Caco-2 (cell line): Measurements from ENCODE around the gene CNTNAP5. TPM values are rescaled to one million over a fixed set of nuclear protein-coding genes. Genes with fewer than 3 reads are reported as not detected.

Source experiments
- BruUV-seq: library from RNA; stranded (reverse); fragments of 400-500 nt; replicated peaks from 2 replicates; lab custom pipeline; 2021; lab: Mats Ljungman, UMichigan
- CTCF ChIA-PET: fragments of 300-600 bp; sonication (Branson Sonifier 250); formaldehyde crosslinking; loops from one replicate; lab custom pipeline; 2022; ENCODE audit warnings: antibody characterized with exemption; lab: Charles Lee
- POLR2A ChIA-PET: fragments of 300-600 bp; sonication (Branson Sonifier 250); formaldehyde crosslinking; loops from one replicate; lab custom pipeline; 2022; ENCODE audit warnings: antibody characterized with exemption; lab: Charles Lee
- DNase-seq, 2 experiments: peaks; one replicate each; pipeline versions ENCODE4 v3.0.0 to v3.0.0-alpha.2; 2020 to 2022
- H3K27me3 ChIP-seq: replicated peaks from 2 replicates; pipeline ENCODE4 v1.6.0; 2011; ENCODE audit warnings: low read length; ENCODE audit not compliant: control insufficient read depth, insufficient read depth
- H3K36me3 ChIP-seq: 2 replicates; pipeline ENCODE4 v1.5.1; 2011; ENCODE audit warnings: low read length; ENCODE audit not compliant: control insufficient read depth, insufficient read depth
- H3K4me1 ChIP-seq: fragments of 250-450 bp; sonication (Bioruptor Pico); 2 replicates; pipeline ENCODE4 v1.5.1; 2020; ENCODE audit warnings: mild to moderate bottlenecking
- H3K4me3 ChIP-seq: 2 replicates; pipeline ENCODE4 v1.5.1; 2011; ENCODE audit warnings: low read depth, mild to moderate bottlenecking, control low read depth, low read length
- H3K9me3 ChIP-seq: fragments of 250-450 bp; sonication (Bioruptor Pico); 2 replicates; pipeline ENCODE4 v1.5.1; 2020; ENCODE audit warnings: mild to moderate bottlenecking, moderate library complexity
- H3K27ac Mint-ChIP-seq: one replicate; pipeline ENCODE4 v1.8.0; 2022; ENCODE audit warnings: mixed read lengths; ENCODE audit not compliant: unreplicated experiment
- H3K27me3 Mint-ChIP-seq: one replicate; pipeline ENCODE4 v1.8.0; 2022; ENCODE audit warnings: mixed read lengths; ENCODE audit not compliant: insufficient read depth, unreplicated experiment
- H3K36me3 Mint-ChIP-seq: one replicate; pipeline ENCODE4 v1.8.0; 2022; ENCODE audit warnings: mild to moderate bottlenecking, mixed read lengths; ENCODE audit not compliant: insufficient read depth, unreplicated experiment
- H3K4me1 Mint-ChIP-seq: one replicate; pipeline ENCODE4 v1.8.0; 2022; ENCODE audit warnings: low read depth, mixed read lengths; ENCODE audit not compliant: unreplicated experiment
- H3K4me3 Mint-ChIP-seq: one replicate; pipeline ENCODE4 v1.8.0; 2022; ENCODE audit warnings: mild to moderate bottlenecking, moderate library complexity, mixed read lengths; ENCODE audit not compliant: unreplicated experiment
- H3K9me3 Mint-ChIP-seq: one replicate; pipeline ENCODE4 v1.8.0; 2022; ENCODE audit warnings: mixed read lengths; ENCODE audit not compliant: unreplicated experiment
- intact Hi-C: fragments of 100-400 bp; cut with micrococcal nuclease; formaldehyde crosslinking; loops from one replicate; pipeline ENCODE4 v1.10.0; 2022; ENCODE audit not compliant: unreplicated experiment
- total RNA-seq: library from RNA; stranded (reverse); gene quantifications from 2 replicates; pipeline ENCODE4 v1.2.3, GENCODE V29; 2022
- TF ChIP-seq, protein P1 (sequence below), 2 experiments: fragments of 200-600 bp in 1 of 2; IDR thresholded peaks; 1 replicate in 1 of 2; 2 replicates in 1 of 2; pipeline versions ENCODE4 v1.5.1 to v1.8.0; 2011 to 2022; ENCODE audit warnings: antibody characterized with exemption in 1 of 2, control low read depth in 1 of 2, inconsistent platforms in 1 of 2, low read depth in 1 of 2, low read length in 1 of 2, mild to moderate bottlenecking in 1 of 2, moderate library complexity in 1 of 2; ENCODE audit not compliant: insufficient read depth in 1 of 2, severe bottlenecking in 1 of 2, unreplicated experiment in 1 of 2

The CNTNAP5 gene
- total RNA-seq, 1 experiment from 2014 or later: 0.14 TPM

DNA sequence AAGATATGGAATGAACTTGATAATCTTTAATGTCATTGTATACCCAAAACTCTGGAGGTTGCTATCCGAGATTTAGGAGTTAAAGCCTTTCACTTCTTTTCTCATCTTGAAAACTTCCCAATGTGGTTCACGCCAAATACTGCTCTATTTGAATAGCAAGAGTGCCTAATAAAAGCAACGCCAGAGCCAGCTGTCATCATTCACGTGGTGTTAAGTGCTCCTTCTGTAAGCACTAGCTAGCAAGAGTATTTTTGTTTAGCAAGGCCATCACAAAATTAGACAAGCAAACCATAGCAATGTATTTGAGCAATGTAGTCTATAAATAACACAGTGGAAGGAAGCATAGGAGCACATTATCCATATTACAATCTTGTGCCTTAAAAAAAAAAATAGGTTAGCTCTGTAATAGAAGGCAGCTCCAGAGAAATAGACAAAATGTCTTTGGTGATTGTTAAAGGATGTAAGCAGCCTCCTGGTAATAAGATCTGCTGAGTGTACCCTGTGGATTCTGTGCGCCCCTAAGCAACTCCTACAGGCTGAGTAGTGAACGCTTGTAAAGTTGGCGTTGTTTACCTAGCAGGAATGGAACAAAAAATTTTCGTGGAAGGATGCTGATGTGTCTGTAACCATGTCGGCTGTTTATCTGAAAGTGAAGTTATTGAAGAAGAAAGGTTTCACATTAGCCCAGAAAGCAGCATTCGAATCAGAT, 518.0 kb downstream of the CNTNAP5 start:
- Histone ChIP-seq H3K4me1 (no peaks in the 10 kb centered on the region), H3K4me3 (no peak overlapping the region), H3K27me3 (no peaks in the 10 kb centered on the region), H3K9me3 (no peaks in the 10 kb centered on the region), H3K36me3 (no peaks in the 10 kb centered on the region)
- no peak overlapping the region for H3K27ac Mint-ChIP-seq
- POLR2A ChIA-PET: no interaction called here
- no peak for DNase-seq
- no peaks in the 10 kb centered on the region for H3K4me1 Mint-ChIP-seq
- H3K36me3 Mint-ChIP-seq: no peaks in the 10 kb centered on the region
- H3K4me3 Mint-ChIP-seq: no peak overlapping the region
- no peaks in the 10 kb centered on the region for H3K9me3 Mint-ChIP-seq
- CTCF ChIA-PET: no interaction called here
- no TSS peak for BruUV-seq
- H3K27me3 Mint-ChIP-seq: peaks cover 20% of the 10 kb centered on the region
- TF ChIP-seq, protein P1, sequence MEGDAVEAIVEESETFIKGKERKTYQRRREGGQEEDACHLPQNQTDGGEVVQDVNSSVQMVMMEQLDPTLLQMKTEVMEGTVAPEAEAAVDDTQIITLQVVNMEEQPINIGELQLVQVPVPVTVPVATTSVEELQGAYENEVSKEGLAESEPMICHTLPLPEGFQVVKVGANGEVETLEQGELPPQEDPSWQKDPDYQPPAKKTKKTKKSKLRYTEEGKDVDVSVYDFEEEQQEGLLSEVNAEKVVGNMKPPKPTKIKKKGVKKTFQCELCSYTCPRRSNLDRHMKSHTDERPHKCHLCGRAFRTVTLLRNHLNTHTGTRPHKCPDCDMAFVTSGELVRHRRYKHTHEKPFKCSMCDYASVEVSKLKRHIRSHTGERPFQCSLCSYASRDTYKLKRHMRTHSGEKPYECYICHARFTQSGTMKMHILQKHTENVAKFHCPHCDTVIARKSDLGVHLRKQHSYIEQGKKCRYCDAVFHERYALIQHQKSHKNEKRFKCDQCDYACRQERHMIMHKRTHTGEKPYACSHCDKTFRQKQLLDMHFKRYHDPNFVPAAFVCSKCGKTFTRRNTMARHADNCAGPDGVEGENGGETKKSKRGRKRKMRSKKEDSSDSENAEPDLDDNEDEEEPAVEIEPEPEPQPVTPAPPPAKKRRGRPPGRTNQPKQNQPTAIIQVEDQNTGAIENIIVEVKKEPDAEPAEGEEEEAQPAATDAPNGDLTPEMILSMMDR (IDR thresholded peaks at IDR 0.05; ENCODE audit: insufficient read depth in 1 of 2, low read depth in 1 of 2, low read length in 1 of 2, severe bottlenecking in 1 of 2, unreplicated experiment in 1 of 2): no peak
- intact Hi-C loops: no loop called here

DNA sequence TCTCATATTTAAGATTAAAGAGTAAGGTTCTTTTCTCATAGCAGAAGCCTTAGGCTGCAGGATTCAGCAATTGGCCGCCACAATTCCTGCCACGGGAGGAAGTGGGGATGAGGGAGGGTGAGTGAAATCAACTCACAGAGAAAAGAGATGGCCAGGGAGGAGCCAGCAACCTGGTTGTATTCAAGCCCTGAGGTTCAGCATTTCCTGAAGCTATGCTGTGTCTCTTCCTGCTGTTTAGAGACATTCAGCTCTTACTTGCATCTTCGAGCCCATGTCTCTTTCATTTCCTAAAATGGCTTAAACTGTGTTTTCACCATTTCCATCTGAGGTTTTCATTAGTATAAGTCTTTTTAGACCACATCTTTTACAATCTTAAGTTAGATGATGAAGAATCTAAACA, 522.6 kb downstream of the CNTNAP5 start:
- Mint-ChIP-seq H3K27me3 (peaks cover 10% of the 10 kb centered on the region), H3K4me3 (no peak overlapping the region), H3K27ac (no peak overlapping the region), H3K36me3 (no peaks in the 10 kb centered on the region), H3K9me3 (no peaks in the 10 kb centered on the region), H3K4me1 (no peaks in the 10 kb centered on the region)
- Histone ChIP-seq H3K36me3 (no peaks in the 10 kb centered on the region), H3K4me1 (no peaks in the 10 kb centered on the region), H3K27me3 (no peaks in the 10 kb centered on the region), H3K9me3 (no peaks in the 10 kb centered on the region), H3K4me3 (no peak overlapping the region)
- no TSS peak for BruUV-seq
- ChIA-PET CTCF (no interaction called here), POLR2A (no interaction called here)
- TF ChIP-seq, protein P1 (IDR thresholded peaks at IDR 0.05; ENCODE audit: insufficient read depth in 1 of 2, low read depth in 1 of 2, low read length in 1 of 2, severe bottlenecking in 1 of 2, unreplicated experiment in 1 of 2): no peak
- DNase-seq: no peak
- intact Hi-C loops: no loop called here

DNA sequence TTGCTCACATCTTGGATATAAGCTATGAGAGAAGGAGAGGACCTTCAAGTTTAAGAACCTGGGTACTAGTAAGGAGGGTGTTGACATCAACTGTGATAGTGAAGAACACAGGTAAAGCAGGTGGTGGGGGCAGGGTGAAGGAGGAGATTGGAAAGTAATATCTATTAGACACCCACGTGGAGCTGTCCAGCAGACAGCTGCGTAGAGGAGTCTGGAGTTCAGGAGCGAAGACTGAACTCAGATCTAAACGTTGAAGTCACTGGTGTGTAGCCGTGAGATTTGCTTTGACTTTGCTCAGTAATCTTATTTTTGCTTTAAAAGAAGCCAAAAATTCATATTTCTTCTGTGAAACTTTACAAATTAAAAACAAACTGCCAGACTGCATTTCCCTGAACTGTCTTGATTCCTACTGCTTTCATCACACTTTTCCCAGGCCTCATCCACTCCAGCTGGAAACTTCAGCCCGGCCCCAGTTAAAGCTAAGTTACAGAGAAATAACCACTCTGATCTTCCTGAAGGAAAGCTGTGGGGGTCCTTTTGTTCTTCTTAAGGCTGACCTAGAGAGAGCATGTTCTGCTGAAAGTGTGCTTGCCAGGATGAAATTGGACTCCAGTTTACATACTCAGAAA, 533.3 kb downstream of the CNTNAP5 start:
- no TSS peak for BruUV-seq

More for the DNA sequence above, 533.3 kb downstream of the CNTNAP5 start:
- intact Hi-C loops: no loop called here
- CTCF ChIA-PET: no interaction called here
- Histone ChIP-seq H3K27me3 (no peaks in the 10 kb centered on the region), H3K4me1 (no peaks in the 10 kb centered on the region), H3K9me3 (no peaks in the 10 kb centered on the region), H3K36me3 (no peaks in the 10 kb centered on the region), H3K4me3 (no peak overlapping the region)
- no peak for DNase-seq
- POLR2A ChIA-PET: no interaction called here
- Mint-ChIP-seq H3K4me1 (no peaks in the 10 kb centered on the region), H3K4me3 (no peak overlapping the region), H3K27ac (no peak overlapping the region), H3K9me3 (no peaks in the 10 kb centered on the region), H3K36me3 (no peaks in the 10 kb centered on the region), H3K27me3 (peaks cover 2% of the 10 kb centered on the region)
- TF ChIP-seq, protein P1 (IDR thresholded peaks at IDR 0.05; ENCODE audit: insufficient read depth in 1 of 2, low read depth in 1 of 2, low read length in 1 of 2, severe bottlenecking in 1 of 2, unreplicated experiment in 1 of 2): no peak
